Endothelial cell of umbilical vein (primary cell): ENCODE results near the gene MOB1B. TPM values are rescaled to one million over a fixed set of nuclear protein-coding genes. Genes with fewer than 3 reads are reported as not detected.

Experiments used
- BruUV-seq: library from RNA; stranded (reverse); fragments of 400-500 nt; replicated peaks from 2 replicates; lab custom pipeline; 2021; lab: Mats Ljungman, UMichigan
- CTCF ChIA-PET: fragments of 300-600, 350-600 bp; sonication (Branson Sonifier 250); formaldehyde crosslinking; loops from one replicate; lab custom pipeline; 2021; ENCODE audit warnings: antibody characterized with exemption, inconsistent platforms; lab: Charles Lee
- POLR2A ChIA-PET: fragments of 300-600, 350-600 bp; sonication (Branson Sonifier 250); formaldehyde crosslinking; loops from one replicate; lab custom pipeline; 2021; ENCODE audit warnings: antibody characterized with exemption, inconsistent platforms; lab: Charles Lee
- DNase-seq: peaks from one replicate; pipeline ENCODE4 v3.0.0-alpha.2; 2011; ENCODE audit warnings: low read depth, low spot score
- FAIRE-seq: peaks from 2 replicates; lab custom pipeline; 2011; peaks lifted over from hg19 to GRCh38; lab: Jason Lieb, UNC
- H2AFZ ChIP-seq: 2 replicates; pipeline ENCODE4 v1.6.0; 2012; ENCODE audit warnings: low read depth, low read length, control low read depth, inconsistent platforms
- H3K27ac ChIP-seq: 2 replicates; pipeline ENCODE4 v1.5.1; 2011; ENCODE audit warnings: low read depth, mild to moderate bottlenecking, control low read depth, low read length, moderate library complexity; ENCODE audit not compliant: insufficient read depth
- H3K27me3 ChIP-seq, 2 experiments: 2 replicates each; pipeline versions ENCODE4 v1.6.0 to v1.6.1; 2011; ENCODE audit warnings: low read length in 2 of 2, mixed read lengths in 1 of 2; ENCODE audit not compliant: control insufficient read depth in 2 of 2, insufficient read depth in 2 of 2
- H3K36me3 ChIP-seq, 2 experiments: 2 replicates in 1 of 2; 3 replicates in 1 of 2; pipeline ENCODE4 v1.5.1; 2011; ENCODE audit warnings: low read length in 2 of 2, mild to moderate bottlenecking in 1 of 2, moderate library complexity in 1 of 2; ENCODE audit not compliant: control insufficient read depth in 2 of 2, insufficient read depth in 2 of 2; ENCODE audit errors: extremely low read depth in 1 of 2
- H3K4me1 ChIP-seq: 3 replicates; pipeline ENCODE4 v1.5.1; 2011; ENCODE audit warnings: mild to moderate bottlenecking, low read length; ENCODE audit not compliant: control insufficient read depth, insufficient read depth; ENCODE audit errors: extremely low read depth
- H3K4me2 ChIP-seq: 2 replicates; pipeline ENCODE4 v1.6.1; 2011; ENCODE audit warnings: low read length, control low read depth, mixed read lengths; ENCODE audit not compliant: insufficient read depth
- H3K4me3 ChIP-seq, 3 experiments: fragments of 200-600 bp in 1 of 3; sonication (generic), shearing (Covaris generic) in 1 of 3; replicated peaks in 1 of 3; 2 replicates each; pipeline ENCODE4 v1.5.1; 2011 to 2016; ENCODE audit warnings: control low read depth in 3 of 3, low read length in 3 of 3, mild to moderate bottlenecking in 2 of 3, inconsistent platforms in 1 of 3, low read depth in 1 of 3, moderate library complexity in 1 of 3; ENCODE audit not compliant: insufficient read depth in 1 of 3
- H3K79me2 ChIP-seq: 2 replicates; pipeline ENCODE4 v1.6.0; 2012; ENCODE audit warnings: low read length, inconsistent platforms; ENCODE audit not compliant: control insufficient read depth, insufficient read depth
- H3K9ac ChIP-seq: replicated peaks from 2 replicates; pipeline ENCODE3; 2011; ENCODE audit warnings: low read length, control low read depth; ENCODE audit not compliant: insufficient read depth; ENCODE audit errors: extremely low read depth
- H3K9me1 ChIP-seq: replicated peaks from 3 replicates; pipeline ENCODE4 v1.6.0; 2011; ENCODE audit warnings: mild to moderate bottlenecking, low read length; ENCODE audit not compliant: control insufficient read depth, insufficient read depth; ENCODE audit errors: extremely low read depth
- H3K9me3 ChIP-seq: replicated peaks from 2 replicates; pipeline ENCODE4 v1.5.1; 2012; ENCODE audit warnings: low read length, inconsistent platforms; ENCODE audit not compliant: control insufficient read depth, insufficient read depth
- H4K20me1 ChIP-seq: replicated peaks from 2 replicates; pipeline ENCODE3; 2011; ENCODE audit warnings: mild to moderate bottlenecking, low read length; ENCODE audit not compliant: control insufficient read depth, insufficient read depth; ENCODE audit errors: extremely low read depth
- CTCF ChIP-seq, 2 donors: IDR thresholded peaks; 1 replicate in 1 of 2; 2 replicates in 1 of 2; pipeline ENCODE4 v1.5.1; 2011; ENCODE audit warnings: low read length in 2 of 2, mild to moderate bottlenecking in 2 of 2, moderate library complexity in 2 of 2, control low read depth in 1 of 2, inconsistent platforms in 1 of 2, low read depth in 1 of 2; ENCODE audit not compliant: insufficient read depth in 1 of 2; ENCODE audit errors: extremely low read depth in 1 of 2
- EZH2 ChIP-seq: IDR thresholded peaks from 2 replicates; pipeline ENCODE4 v1.6.1; 2012; ENCODE audit warnings: borderline replicate concordance, low read depth, mild to moderate bottlenecking, moderate library complexity, low read length, inconsistent platforms; ENCODE audit not compliant: severe bottlenecking
- FOS ChIP-seq: IDR thresholded peaks from 2 replicates; pipeline ENCODE4 v1.6.1; 2011; ENCODE audit warnings: mild to moderate bottlenecking, low read length, moderate library complexity, borderline replicate concordance; ENCODE audit not compliant: insufficient read depth
- GATA2 ChIP-seq: IDR thresholded peaks from 2 replicates; pipeline ENCODE4 v1.7.0; 2011; ENCODE audit warnings: low read depth, mild to moderate bottlenecking, moderate library complexity, mixed read lengths, low read length; ENCODE audit not compliant: insufficient read length, insufficient read depth
- MAX ChIP-seq: IDR thresholded peaks from 2 replicates; pipeline ENCODE4 v1.6.1; 2011; ENCODE audit not compliant: insufficient read depth, insufficient read length
- MYC ChIP-seq: IDR thresholded peaks from one replicate; pipeline ENCODE4 v1.6.1; 2011; ENCODE audit warnings: mild to moderate bottlenecking, low read depth, low read length
- POLR2AphosphoS5 ChIP-seq: IDR thresholded peaks from 2 replicates; pipeline ENCODE4 v1.6.1; 2012; ENCODE audit warnings: low read depth, mild to moderate bottlenecking, control low read depth, low read length, moderate library complexity; ENCODE audit not compliant: insufficient read depth
- dilution Hi-C: fragments of 300-500 bp; cut with MboI; formaldehyde crosslinking; loops from one replicate; pipeline ENCODE4 v1.15.0; 2019; ENCODE audit warnings: low sequenced_read_pairs; ENCODE audit not compliant: extremely low pct_ligation_motif_present
- intact Hi-C: fragments of 100-400 bp; cut with micrococcal nuclease; formaldehyde crosslinking; loops from one replicate; pipeline ENCODE4 v1.10.0; 2022
- polyA plus RNA-seq, 4 experiments: library from polyadenylated mRNA; depleted of rRNA in 3 of 4; stranded (reverse) in 3 of 4; unstranded in 1 of 4; fragments of >200 nt; gene quantifications; 2 replicates each; pipeline versions ENCODE4 v1.2.1 to v1.2.3, GENCODE V29; 2011 to 2012; ENCODE audit warnings: missing spikeins in 1 of 4
- total RNA-seq: library from RNA; stranded (reverse); gene quantifications from 2 replicates; pipeline ENCODE4 v1.2.3, GENCODE V29; 2021

MOB1B gene
- total and polyA plus RNA-seq, 2 donors (not counting 3 experiments of a cell fraction or from before 2014, with no cell fraction given), result 4.3 to 23.9 TPM

- intact Hi-C loops, result no loop called here
- Histone ChIP-seq H3K27me3 (no peaks in the 10 kb centered on the region), H3K9me3 (no peaks in the 10 kb centered on the region), H3K36me3 (no peaks in the 10 kb centered on the region), H3K9me1 (peaks cover 4% of the 10 kb centered on the region), H4K20me1 (peaks cover 5% of the 10 kb centered on the region), H3K4me3 (no peak overlapping the region), H2AFZ (no peak overlapping the region), H3K4me1 (no peaks in the 10 kb centered on the region), H3K27ac (no peak overlapping the region), H3K4me2 (no peak overlapping the region), H3K79me2 (peaks cover 71% of the 10 kb centered on the region), H3K9ac (no peak overlapping the region)
- ChIA-PET POLR2A (no interaction called here), CTCF (interaction anchor here (1.4 kb wide), 1 partner anchor 96 kb away, joined by 5 read pairs; no protein-coding TSS in a partner anchor)
- FAIRE-seq, result no peak
- TF ChIP-seq MAX (no peak), POLR2AphosphoS5 (no peak), FOS (no peak), MYC (no peak), CTCF (IDR thresholded peaks at IDR 0.05; ENCODE audit: extremely low read depth in 1 of 2, insufficient read depth in 1 of 2, low read depth in 1 of 2, low read length in 2 of 2) (no peak), GATA2 (no peak), EZH2 (no peak)
- BruUV-seq, result no TSS peak
- dilution Hi-C loops, result no loop called here
- no peak for DNase-seq
Observed at GRCh38 chr4:70914000-70914399, 11.8 kb downstream of the MOB1B start.
